Measurements from ENCODE around the gene TSTD2.

DNA sequence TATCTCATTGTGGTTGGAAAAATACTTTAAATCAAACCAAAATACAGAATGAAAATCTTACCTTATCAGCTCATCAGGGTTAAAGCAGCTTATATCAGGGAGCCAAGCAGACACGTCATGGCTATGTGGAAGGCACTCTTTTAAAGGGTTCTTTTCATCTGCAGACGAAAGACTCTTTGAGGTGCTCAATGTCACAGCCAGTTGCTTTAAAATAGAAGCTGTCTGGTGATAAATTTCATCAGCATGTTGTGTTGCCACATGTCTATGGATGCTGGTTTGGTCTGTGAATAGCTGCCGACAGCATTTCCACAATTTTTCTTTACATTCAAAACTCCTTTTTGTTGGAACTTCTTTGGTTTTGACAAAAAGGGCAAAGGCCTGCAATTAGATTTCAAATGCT lies 7.5 kb downstream of the TSTD2 start:
- TF ChIP-seq POLR2AphosphoS5 (IDR thresholded peaks at IDR 0.05; ENCODE audit: low read depth, low read length) (no peak), POLR2A (IDR thresholded peaks at IDR 0.05; ENCODE audit: low read depth, low read length) (no peak), TAF1 (IDR thresholded peaks at IDR 0.05; ENCODE audit: borderline replicate concordance, low read depth, low read length) (no peak)
